ENCODE data around the gene NINJ2.
A peak's percentile ranks its signal among the peaks of the same experiment; 100 is the strongest.
"Not testable (repeated sequence)": the region's sequence is repeated elsewhere in the genome, so short reads cannot be mapped to it uniquely, and the experiment has no call there.

Gene NINJ2

GRCh38 chr12:663293-663871, at the start of gene NINJ2:
Gene NINJ2 (minus strand): TSS chr12:663445. CDS start chr12:663360, 85 bp downstream.
- no peak for DNase-seq

GRCh38 chr12:712172-712863, 49.1 kb upstream of the NINJ2 start:
- DNase-seq: peak; percentile 22

GRCh38 chr12:709455-710020, 46.3 kb upstream of the NINJ2 start:
- no peak for DNase-seq

GRCh38 chr12:708084-708483, 44.8 kb upstream of the NINJ2 start:
- not testable (repeated sequence) for DNase-seq

- no peak for DNase-seq
Measured at GRCh38 chr12:704516-705242, 41.4 kb upstream of the NINJ2 start.

- no peak for DNase-seq
Measured at GRCh38 chr12:701896-702539, 38.8 kb upstream of the NINJ2 start.

GRCh38 chr12:700016-700415, 36.8 kb upstream of the NINJ2 start:
- DNase-seq: no peak

- not testable (repeated sequence) for DNase-seq
Measured at GRCh38 chr12:698222-698621, 35.0 kb upstream of the NINJ2 start.

- no peak for DNase-seq
Measured at GRCh38 chr12:697481-697880, 34.2 kb upstream of the NINJ2 start.

GRCh38 chr12:694734-695503, 31.7 kb upstream of the NINJ2 start:
- no peak for DNase-seq

GRCh38 chr12:693934-694533, 30.8 kb upstream of the NINJ2 start:
- DNase-seq: no peak

DNA sequence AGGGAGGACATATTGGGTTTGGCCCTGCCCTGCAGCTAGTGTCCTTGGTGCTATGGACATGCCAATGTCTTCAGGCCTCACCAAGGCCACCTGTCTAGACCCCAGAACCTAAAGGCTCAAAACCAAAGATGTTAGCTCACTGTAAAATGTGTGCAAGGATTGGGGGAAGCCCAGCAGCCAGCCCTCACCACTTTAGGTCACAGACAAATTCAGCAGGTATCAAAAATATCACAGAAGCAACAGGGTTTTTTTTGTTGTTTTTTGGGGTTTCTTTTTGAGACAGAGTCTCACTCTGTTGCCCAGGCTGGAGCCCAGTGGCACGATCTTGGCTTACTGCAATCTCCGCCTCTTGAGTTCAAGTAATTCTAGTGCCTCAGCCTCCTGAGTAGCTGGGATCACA, 29.0 kb upstream of the NINJ2 start:
- DNase-seq: no peak

GRCh38 chr12:690466-690865, 27.2 kb upstream of the NINJ2 start:
- no peak for DNase-seq

- peak; percentile 82 for DNase-seq
Measured at GRCh38 chr12:685388-685787, 22.1 kb upstream of the NINJ2 start.

DNA sequence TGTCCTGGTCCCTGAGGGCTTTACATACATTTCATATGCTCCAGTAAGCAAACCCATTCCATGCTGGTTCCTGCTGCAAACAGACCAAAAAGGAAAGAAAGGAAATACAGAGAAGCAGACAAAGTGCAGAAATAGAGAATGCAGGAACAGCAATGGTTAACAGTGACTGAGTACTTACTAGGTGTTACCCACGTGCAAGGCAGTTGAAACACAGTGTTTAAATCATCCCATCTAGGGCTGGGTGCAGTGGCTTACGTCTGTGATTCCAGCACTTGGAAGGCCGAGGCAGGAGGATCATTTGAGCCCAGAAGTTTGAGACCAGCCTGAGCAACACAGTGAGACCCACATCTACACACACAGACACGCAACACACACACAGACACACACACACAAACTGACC, 21.2 kb upstream of the NINJ2 start:
- no peak for DNase-seq

DNA sequence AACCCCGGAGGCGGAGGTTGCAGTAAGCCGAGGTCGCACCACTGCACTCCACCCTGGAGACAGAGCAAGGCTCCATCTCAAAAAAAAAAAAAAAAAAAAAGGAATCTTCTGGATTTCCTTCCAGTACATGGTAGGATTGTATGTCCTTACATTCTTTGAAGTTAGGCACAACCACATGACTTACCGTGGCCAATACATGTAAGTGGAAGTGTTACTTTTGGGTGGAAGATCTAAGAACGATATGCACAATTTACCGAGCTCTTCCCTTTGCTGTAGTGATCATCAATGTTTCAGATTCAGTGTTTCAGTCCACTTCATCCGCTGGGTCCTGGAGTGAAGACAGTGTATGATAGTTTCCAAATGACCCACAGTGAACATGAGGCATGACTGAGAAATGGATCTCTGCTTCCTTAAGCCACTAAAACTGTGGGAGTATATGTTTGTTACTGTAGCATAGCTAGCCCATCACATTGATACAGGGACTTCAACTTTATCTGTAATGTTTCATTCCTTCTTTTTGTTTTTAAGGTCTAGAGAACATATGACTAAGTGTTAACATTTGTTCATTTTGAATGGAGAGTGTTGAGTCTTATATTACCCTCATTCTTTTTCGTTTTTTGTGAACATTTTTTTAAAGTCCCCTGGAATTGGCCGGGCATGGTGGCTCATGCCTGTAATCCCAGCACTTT, 18.5 kb upstream of the NINJ2 start:
- DNase-seq: no peak

GRCh38 chr12:678747-679712, 15.8 kb upstream of the NINJ2 start:
- DNase-seq: no peak

DNA sequence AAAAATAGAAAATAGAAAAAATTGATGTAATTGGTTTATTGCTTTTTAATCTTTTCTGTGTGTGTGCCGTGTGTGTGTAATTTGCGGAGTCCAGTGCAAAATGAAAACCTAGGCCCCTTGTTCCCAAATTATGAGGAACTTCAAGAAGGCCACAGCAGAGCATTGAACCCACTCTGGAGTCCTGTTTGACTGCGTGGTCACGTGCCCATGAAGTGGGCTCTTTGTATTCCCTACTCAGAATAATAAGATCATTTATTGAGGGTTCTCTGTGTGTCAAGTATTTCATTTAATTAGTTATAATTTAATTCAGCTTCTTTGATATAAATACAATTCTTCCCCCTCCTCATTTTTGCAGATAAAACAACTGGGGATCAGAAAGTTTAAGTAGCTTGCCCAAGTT, 12.3 kb upstream of the NINJ2 start:
- DNase-seq: no peak

DNA sequence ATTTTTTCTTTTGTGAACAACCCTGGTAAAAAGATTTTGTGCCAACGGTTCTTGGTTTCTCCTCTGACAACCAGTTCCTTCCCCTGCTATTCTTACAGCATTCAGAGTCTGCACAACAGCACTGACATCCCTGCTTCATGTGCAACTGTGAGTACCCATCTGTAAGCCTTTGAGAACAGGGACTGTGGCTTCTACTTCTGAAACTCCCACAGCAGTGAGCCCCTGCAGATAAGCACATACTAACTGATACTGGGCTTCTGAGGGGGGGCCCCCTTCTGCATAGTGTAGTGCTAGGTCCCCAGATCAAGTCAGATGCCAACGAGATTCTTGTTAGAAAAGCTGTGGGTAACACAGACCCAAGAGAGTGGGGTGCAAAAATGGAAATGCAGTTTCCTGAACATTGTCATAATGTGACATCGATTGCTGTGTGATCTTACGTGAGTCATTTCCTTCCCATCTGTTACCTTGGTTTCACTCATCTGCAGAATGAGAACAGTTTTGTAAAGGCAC, 11.1 kb upstream of the NINJ2 start:
- no peak for DNase-seq

GRCh38 chr12:673849-674248, 10.6 kb upstream of the NINJ2 start:
- no peak for DNase-seq
